Dermis microvascular lymphatic vessel endothelial cell (primary cell): ENCODE results near the gene RNF214. TPM values are rescaled to one million over a fixed set of nuclear protein-coding genes. Genes with fewer than 3 reads are reported as not detected.
A peak's percentile ranks its signal among the peaks of the same experiment; 100 is the strongest.

Experiments
- DNase-seq, 2 donors: peaks; one replicate each; pipeline versions ENCODE4 v3.0.0 to v3.0.0-alpha.2; 2010; ENCODE audit warnings: low read depth in 2 of 2
- total RNA-seq: library from RNA; depleted of rRNA; stranded (reverse); fragments of >200 nt; gene quantifications from 2 replicates; pipeline ENCODE4 v1.2.1, GENCODE V29; 2014

RNF214 gene
- total RNA-seq, 1 donor from 2014 or later, result 5.4 TPM

DNA sequence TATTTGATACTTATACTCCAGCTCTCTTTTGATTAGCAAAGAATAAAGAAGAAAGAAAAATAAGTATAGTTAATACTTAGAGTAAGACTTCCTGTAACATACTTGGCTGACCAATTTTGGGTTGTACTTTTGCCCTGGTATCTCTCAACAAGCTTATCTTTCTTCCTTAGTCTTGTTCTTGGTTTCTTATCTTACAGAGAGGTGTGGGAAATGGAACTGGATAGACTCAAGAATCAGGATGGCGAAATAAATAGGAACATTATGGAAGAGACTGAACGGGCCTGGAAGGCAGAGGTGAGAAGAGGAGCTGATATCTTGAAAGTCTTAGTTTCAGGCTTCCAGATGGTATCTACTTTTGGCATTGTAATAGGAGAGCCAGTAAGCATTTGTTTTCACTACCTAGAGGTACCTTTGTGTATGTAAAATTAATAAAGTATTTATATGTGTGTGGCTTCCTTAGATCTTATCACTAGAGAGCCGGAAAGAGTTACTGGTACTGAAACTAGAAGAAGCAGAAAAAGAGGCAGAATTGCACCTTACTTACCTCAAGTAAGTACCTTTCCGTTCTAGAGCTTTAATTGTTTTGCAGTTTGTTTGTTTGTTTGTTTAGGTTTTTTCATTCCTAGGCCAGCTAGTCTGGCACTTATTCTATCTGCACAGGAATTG is 47.4 kb downstream of the RNF214 start:
- DNase-seq, result no peak

DNA sequence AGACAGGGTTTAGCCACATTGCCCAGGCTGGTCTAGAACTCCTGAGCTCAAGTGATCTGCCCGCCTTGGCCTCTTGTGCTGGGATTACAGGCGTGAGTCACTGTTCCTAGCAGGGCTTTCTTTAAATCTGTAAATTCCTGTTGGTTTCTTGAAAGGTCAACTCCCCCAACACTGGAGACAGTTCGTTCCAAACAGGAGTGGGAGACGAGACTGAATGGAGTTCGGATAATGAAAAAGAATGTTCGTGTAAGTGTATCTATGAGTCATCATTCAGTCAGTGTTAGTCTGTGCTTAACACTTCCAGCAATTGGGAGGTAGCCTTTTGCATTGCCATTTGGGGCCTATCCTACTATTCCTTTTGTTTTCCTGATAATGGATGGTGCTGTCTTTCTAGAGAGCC is 48.7 kb downstream of the RNF214 start:
- peak in 1 of 2 donors; percentile 87 for DNase-seq

DNA sequence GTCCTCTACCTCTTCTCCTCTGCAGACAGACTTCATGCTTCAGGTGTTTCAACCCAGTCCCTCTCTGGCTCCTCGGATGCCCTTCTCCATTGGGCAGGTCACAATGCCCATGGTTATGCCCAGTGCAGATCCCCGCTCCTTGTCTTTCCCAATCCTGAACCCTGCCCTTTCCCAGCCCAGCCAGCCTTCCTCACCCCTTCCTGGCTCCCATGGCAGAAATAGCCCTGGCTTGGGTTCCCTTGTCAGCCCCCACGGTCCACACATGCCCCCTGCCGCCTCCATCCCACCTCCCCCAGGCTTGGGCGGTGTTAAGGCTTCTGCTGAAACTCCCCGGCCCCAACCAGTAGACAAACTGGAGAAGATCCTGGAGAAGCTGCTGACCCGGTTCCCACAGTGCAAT is 49.4 kb downstream of the RNF214 start:
- no peak for DNase-seq

DNA sequence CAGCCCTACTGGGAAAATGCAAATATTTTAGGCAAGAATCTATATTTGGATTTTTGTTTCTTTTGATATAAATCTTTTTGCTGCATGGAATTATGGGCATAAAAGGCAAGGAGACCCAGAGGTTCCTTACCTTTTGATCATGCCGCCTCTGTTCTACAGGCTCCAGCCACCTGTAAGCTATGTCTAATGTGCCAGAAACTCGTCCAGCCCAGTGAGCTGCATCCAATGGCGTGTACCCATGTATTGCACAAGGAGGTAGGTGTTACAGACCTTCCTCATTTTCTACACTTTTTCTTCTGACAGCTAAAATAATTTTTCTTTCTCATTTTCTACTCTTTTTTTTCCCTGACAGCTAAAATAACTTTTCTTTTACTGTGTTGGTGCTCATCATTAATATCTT is 50.5 kb downstream of the RNF214 start:
- no peak for DNase-seq

DNA sequence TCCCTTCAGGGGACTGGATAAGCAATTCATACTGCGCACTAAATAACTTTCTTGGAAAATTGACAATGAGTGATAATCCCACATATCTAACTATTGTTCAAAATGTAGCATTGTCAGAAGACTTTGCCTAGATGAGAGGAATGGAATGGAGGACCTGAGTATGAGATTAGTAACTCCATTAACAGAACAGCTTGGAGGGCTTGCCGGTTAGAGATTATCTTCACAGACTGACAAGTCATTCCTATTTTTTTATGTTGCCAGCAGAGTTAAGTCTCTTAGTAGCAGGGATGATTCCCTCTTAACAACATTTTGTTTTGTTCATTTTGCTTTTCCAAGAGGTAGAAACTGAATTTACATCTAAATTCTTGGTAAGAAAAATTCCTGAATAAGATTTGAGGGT is 51.6 kb downstream of the RNF214 start:
- no peak for DNase-seq

DNA sequence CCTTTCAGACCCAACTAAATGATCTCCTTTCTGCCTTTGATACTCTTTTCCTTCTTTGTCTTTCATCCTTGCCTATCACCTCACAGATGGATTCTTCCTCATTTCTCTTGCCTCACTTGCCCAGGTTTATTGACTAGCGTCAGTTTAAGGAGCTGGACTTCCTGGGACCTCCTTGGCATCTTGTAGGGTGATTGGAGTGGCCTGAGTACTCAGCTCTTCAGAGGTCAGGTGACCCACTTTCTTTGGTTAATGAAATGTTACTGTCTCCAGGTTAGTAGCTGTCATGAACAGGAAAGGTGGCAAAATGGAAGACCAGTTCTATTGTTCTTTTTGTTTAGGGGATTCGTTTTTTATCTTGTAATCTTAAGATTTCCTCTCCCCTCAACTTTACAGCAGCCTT is 54.1 kb downstream of the RNF214 start:
- DNase-seq, result no peak

DNA sequence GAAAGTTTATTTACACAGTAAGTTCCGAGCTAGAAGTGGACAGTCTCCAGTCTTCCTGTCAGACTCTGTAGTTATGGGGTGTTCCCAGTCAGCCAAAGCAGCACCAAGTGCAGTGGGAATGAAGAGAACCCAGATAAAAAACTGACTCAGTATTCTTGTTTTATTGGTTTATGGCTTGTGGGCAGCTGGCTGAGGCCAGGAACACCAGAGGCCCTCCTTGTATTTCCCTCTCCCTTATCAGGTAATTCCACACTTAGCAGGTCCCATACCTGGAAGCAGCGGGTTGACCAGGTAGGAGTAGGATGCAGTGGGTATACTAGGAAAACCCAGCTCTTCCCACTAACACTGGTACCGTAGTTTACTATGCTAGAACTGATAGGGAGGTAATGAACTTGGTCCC is 55.2 kb downstream of the RNF214 start:
- DNase-seq, result peak in 1 of 2 donors; percentile 41

DNA sequence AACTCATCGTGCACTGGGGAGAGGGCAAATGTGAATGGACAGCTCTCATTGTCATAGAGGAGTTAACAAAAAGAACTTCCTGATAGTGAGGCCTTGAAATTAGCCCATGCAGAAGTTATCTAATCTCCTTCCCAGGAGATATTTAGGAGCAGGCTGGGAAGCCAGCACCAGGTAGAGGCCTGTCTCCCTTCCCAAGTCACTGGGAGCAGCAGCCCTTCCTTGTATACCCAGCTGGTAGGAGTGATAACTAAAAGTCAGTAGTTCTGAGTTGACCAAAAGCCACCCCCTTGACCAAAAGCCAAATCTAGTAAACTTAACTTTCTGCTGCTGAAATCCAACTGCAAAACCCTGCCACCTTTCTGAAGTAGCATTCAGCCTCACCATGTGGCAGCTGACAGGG is 57.3 kb downstream of the RNF214 start:
- no peak for DNase-seq

DNA sequence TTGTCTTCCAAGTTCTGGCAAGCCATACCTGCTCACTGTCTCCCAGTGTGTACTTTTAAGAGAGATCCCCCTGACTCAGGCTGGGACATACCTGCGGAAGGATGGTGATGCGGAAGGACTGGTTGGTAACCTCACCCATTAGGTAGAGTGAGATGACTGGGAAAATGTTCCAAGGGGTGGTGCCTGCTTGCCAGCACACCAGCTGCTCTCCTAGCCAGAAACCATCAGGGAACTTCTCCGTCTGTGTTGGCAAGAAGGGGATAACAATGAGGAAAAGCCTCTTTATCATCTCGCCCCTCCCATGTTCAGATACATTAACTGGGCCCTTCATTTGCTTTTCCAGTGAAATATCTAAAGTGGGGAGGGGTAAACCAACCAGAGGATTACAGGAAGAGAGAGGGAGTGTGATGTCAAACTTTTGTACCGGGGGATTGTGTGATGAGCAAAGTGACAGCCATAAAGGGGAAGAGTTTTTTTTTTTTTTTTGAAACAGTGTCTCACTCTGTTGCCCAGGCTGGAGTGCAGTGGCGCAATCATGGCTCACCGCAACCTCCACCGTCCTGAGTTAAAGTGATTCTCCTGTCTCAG is 58.4 kb downstream of the RNF214 start, which contains the start of gene BACE1-AS:
Gene BACE1-AS, plus strand, starts transcription at position 538 of the 588 bp plus-strand sequence.
- DNase-seq, result no peak

DNA sequence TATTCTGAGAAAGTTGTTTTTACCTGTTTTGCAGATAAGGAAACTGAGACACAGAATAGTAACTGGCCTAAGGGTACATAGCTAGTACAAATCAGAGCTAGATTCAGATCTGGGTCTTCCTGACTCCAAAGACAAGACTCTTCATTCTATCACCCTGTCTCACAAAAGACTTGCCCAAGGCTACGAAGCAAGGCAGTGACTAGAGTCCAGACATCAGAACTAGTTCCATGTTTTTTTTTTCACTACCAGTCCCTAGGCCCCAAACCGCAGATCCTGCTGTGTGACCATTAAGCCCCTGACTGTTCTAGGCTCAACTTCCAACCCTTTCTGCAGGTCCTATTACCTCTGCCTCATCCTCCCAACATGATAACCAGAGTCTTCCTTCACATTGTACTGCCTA is 60.1 kb downstream of the RNF214 start:
- no peak for DNase-seq

DNA sequence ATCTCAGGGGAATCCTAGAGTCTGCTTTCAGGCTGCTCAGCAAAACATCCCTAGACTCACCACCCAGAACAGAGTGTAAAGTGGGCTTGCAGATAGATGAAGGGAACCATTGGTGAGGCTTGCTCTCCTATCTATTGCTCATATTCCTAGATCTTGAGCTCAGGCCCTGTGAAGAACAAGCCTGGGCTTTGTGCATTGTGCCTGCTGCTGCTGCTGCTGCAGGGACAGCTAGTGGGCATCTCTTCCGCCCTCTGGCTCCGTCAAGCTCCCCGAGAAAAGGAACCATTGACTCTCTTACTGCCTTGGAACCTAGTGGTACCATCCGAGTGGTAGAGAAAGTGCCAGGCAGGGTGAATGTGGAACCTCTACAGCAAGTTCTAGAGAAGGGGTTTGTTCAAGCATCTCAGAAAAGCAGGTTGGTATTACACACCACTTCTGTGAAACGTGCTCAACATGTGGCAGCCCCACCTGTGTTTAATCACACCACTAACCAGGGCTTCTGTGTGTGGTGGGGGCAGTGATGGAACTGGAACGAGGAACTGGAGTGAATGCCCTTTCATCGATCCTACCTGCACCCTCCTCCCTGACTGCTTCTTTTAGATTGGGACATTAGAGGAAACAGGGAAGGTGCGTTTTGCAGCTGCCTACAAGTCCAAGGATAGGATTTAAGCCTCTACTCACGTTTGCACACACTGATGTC is 63.1 kb downstream of the RNF214 start:
- DNase-seq, result no peak

DNA sequence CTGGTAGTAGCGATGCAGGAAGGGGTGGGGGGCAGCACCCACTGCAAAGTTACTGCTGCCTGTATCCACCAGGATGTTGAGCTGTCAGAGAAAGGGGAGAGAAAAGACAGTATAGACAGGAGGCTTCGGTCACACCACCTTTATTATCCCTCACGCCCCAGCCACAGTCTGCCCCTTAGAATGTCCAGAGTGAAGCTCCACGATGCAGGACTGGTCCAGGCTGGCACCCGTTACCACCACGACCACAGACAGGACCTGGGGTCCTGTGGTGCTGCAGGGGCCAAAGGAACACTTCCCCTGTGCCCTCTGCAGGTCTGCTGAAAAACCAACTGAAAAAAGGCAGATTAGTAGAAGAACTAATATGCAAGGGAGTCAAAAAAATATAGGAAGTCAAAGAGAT is 64.4 kb downstream of the RNF214 start:
- no peak for DNase-seq

DNA sequence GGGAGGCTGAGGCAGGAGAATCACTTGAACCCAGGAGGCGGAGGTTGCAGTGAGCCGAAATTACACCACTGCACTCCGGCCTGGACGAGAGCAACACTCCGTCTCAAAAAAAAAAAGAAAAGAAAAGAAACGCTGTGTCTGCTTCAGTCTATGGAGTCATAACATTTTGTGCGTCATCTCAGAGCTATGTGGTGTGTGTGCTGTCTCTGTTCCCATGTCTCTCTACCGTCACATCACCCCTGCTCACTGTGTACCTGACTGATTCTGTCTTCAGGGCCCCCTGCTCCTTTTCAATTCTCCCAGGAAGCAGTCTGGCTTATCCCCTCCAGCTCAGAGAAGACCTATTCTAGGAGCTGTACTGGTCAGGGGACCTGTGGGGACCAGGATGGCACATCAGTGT is 65.7 kb downstream of the RNF214 start:
- DNase-seq, result no peak

DNA sequence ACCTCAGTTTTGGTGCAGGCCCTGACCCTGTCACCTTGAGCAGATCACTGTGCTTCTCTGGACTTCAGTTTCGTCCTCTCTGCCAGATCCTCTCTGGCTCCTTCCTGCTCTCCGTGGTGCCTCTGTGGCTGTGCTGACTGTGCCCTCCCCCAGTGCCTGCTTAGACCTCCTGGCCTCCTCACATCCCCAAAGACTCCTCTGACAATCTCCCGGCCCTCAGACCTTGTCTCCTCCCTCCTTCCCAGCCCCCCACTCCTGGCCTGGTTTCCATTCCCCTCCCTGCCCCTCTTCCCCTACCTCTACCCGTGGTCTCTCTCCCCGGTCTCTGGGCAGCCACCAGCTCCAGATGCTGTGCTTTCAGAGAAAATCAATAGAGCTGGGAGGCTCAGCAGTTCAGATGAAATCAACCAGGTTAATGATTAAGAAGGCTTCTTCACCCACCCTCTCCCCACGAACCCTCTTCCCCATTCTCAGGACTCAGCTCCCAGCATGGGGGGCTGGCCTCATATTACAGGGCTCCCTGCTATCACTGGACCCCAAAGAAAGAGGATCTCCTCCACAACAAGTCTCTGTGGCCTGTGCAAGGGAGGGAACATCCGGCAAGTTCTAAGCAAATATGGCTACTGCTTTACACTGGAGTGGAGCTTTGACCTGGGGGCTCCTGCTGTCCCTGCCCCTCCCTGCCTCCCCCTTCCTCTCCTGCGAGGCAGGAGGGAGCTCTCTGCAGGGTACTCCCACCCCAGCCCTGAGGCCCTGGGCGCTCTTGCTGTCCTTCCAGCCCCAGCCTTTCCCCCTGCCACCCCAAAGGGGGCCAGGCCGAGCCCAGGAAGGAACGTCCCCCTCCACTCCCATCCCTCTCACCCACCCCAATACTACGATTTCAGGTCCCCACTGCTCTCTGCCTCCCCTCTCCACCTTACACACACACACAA is 67.1 kb downstream of the RNF214 start:
- DNase-seq, result no peak

DNA sequence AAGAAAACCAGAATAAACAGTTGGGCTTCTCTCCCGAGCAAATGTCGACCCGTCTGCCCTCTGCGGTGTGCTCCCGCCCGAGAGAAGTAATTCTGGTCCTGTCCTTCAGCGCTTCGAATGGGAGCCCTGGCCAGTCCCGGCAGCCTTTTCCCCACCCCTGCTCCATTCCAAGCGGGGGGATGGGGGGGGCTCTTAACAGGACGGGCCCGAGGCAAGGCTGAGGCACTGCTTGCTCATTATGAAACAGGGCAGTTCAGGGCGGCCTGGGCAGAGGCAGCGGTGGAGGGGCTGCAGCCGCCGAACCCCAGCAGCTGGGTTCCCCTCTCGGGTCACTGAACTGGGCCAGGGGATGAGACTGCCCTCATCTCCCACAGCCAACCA is 67.8 kb downstream of the RNF214 start:
- DNase-seq, result no peak

DNA sequence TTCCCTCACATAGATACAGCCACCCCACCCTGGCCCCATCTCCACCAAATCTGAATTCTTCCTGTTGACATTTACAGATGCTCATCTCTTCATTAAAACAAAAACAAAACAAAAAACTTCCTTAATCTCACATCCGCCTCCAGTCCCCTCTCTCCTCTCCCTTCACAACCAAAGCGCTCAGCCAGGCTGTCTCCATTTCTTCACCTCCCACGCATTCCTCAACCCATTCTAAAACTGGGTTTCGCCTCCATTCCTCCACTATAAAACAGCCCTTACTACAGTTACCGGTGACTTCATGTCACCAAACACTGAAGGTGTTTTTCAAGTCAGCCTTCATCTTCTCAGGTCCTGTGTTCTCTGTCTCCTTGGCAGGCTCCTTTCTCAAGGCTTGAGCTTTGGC is 68.3 kb downstream of the RNF214 start:
- DNase-seq, result no peak

DNA sequence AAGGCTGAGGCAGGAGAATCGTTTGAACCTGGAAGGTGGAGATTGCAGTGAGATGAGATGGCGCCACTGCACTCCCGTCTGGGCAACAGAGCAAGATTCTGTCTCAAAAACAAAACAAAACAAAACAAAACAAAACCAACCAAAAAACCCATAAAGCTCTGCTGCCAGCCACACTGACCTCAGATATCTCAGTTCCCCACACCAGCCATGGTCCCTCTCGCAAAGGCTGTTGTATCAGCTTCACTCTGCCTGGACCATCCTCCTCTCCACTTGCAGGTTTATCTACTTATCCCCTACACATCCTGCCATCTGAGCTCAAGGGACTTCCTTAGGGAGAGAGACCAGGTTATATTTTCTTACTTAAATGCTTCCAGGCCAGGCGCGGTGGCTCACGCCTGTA is 69.8 kb downstream of the RNF214 start:
- no peak for DNase-seq

DNA sequence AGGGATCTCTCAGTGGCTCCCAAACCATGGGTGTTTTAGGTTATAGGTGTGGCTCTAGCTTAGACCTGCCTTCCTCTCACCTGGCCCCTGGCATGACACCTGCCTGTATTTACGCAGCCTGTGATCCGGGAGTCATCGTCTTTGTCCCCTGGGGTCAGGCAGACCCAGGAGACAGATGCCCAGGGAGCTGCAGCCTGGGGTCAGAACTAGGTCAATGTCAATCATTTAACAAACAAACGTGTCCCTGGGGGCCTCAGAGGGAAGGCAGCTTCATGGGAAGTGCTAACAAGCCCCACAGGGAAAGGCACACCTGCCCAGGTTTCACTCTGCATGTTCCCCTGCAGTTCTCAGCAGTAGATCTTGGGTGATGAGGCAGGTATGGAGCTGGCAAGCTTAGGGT is 70.6 kb downstream of the RNF214 start:
- no peak for DNase-seq

DNA sequence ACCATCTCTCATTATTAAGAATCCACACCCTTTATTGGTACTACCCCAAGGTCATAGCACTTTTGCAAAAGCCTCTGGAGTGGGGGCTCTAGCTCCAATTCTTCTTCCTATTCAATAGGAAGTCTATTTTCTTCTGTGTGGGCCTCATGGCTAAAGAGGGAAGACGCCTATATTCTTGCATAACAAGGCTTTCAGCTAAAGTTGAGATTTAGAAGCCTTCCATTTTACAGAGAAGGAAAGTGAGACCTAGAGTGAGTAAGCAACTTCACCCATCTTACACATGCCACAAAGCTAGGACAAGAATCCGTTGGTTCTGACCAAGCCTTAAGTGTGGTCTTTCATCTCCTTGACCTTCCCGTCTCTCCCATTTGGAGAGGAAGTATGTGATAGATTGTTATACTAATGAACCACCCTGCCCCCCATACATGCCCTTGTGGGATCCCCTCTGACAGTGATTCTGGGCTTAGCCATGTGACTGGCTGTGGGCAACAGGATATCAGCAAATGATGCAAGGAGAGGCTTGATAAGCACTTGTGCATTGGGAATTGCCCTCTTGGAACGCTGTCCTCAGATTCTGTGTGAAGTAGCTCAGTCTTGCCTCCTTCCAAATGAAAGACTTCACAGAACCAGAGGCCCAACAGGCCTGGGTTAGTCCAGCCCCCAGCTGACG is 71.3 kb downstream of the RNF214 start:
- DNase-seq, result no peak

DNA sequence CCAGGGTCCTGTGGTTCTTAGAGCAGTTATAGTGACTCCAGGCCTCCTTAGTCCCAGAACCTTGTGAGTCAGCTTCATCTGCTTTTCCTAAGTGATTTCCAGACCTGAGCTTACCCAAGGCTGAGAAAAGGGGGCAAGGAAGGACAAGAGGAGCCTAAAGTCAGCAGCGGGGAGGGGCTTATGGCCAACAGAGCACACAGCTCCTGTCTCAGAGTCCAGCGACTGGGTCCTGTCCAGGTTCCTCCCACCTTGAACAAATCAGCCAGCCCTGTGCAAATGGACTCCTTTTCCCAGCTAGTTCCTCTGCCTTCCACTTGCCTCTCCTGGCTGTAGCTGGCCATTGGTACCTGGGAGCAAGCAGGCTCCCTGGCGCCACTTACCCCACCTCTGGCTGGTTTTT is 72.7 kb downstream of the RNF214 start:
- no peak for DNase-seq

DNA sequence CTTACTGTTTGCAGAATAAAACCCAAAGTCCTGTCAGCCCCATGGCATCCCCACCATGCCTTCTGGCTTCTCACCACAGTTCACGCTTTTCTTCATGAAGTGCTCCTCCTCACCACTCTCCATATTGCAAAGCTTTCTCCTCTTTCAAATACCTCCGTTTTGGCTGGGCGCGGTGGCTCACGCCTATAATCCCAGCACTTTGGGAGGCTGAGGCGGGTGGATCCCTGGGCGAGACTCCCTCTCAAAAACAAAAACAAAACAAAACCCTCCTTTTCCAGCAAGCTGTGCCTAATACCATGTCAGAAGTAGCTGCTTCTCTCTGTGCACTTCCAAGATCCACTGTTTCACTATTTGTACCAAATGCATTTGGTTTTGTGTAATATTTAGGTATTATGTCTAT is 76.8 kb downstream of the RNF214 start:
- no peak for DNase-seq
